ENCODE data around the gene ARHGAP26. TPM values are rescaled to one million over a fixed set of nuclear protein-coding genes. Genes with fewer than 3 reads are reported as not detected.

Gene ARHGAP26
- total RNA-seq, 4 donors from 2014 or later: 22.3 to 40.7 (median 28.2) TPM

DNA sequence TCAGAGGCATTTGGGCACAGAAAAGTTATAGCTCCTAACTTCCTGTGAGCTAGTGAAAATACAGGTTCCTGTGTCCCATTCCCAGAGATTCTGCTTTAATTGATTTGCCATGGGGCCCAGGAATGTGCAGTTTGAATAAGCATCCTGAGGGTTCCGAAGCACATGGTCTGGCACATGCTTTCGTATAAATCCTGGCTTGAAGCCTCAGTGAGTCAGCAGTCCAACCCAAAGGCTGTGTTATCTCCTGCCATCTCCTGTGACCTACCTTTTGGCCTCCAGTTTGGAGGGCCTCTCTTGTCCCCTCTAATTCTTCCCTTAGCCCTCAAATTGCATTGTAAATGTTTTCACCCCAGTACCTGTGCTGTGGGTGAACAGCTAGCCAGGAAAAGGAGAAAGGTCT is 449.5 kb downstream of the ARHGAP26 start:
- Histone ChIP-seq H3K4me1 (peaks cover 16 to 28% (median 25%) of the 10 kb centered on the region in 4 donors), H3K9me3 (no peaks in the 10 kb centered on the region), H3K27ac (replicated peaks in 1 of 4) (no peak overlapping the region), H3K27me3 (no peaks in the 10 kb centered on the region), H3K36me3 (peaks cover 0 to 55% (median 24%) of the 10 kb centered on the region in 4 donors), H3K4me3 (no peak overlapping the region)
- intact Hi-C loops (cut with DNase I): no loop called here
- TF ChIP-seq EP300 (IDR thresholded peaks at IDR 0.05) (no peak), POLR2AphosphoS5 (IDR thresholded peaks at IDR 0.05) (no peak), POLR2A (IDR thresholded peaks at IDR 0.05; ENCODE audit: low read depth) (no peak)
- TF ChIP-seq, protein P1, sequence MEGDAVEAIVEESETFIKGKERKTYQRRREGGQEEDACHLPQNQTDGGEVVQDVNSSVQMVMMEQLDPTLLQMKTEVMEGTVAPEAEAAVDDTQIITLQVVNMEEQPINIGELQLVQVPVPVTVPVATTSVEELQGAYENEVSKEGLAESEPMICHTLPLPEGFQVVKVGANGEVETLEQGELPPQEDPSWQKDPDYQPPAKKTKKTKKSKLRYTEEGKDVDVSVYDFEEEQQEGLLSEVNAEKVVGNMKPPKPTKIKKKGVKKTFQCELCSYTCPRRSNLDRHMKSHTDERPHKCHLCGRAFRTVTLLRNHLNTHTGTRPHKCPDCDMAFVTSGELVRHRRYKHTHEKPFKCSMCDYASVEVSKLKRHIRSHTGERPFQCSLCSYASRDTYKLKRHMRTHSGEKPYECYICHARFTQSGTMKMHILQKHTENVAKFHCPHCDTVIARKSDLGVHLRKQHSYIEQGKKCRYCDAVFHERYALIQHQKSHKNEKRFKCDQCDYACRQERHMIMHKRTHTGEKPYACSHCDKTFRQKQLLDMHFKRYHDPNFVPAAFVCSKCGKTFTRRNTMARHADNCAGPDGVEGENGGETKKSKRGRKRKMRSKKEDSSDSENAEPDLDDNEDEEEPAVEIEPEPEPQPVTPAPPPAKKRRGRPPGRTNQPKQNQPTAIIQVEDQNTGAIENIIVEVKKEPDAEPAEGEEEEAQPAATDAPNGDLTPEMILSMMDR (IDR thresholded peaks at IDR 0.05): no peak
- WGBS: 75% methylated on average over 2 of the region's 2 CpGs
- no peak for DNase-seq (ENCODE audit: extremely low spot score)

DNA sequence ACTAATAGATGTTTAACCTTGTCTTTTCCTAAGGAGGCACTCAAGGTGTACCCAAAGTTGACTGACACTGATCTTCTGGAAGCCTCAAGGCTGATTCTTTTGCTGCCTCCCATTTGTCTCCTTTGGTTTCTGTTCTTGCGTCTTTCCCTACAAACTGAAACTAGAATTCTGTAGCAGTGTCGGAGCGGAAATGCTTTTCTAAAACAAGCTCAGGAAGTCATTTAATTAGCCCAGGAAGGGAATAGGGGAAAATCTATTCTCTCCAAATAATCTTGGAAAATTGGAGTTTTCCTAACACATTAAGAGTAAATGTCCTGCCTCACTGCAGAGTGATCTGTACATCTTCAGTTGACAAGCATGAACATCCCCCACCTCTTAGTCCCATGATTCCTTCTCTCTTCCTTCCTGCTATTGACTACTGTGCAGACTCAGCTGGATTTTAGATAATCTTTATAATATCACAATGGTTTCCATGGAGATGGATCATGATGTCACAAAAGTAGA is 450.6 kb downstream of the ARHGAP26 start:
- H3K27ac ChIP-seq (replicated peaks in 1 of 4): peak overlapping the region; percentile 5 to 41 (median 24)
- H3K4me1 ChIP-seq: peaks cover 16 to 28% (median 25%) of the 10 kb centered on the region in 4 donors
- H3K36me3 ChIP-seq: peaks cover 0 to 52% (median 18%) of the 10 kb centered on the region in 4 donors
- no peaks in the 10 kb centered on the region for H3K9me3 ChIP-seq
- TF ChIP-seq POLR2A (IDR thresholded peaks at IDR 0.05; ENCODE audit: low read depth) (no peak), POLR2AphosphoS5 (IDR thresholded peaks at IDR 0.05) (no peak), EP300 (IDR thresholded peaks at IDR 0.05) (no peak)
- TF ChIP-seq, protein P1 (IDR thresholded peaks at IDR 0.05): no peak
- no peaks in the 10 kb centered on the region for H3K27me3 ChIP-seq
- no peak overlapping the region for H3K4me3 ChIP-seq
- WGBS: 77% methylated on average over 3 of the region's 3 CpGs
- intact Hi-C loops (cut with DNase I): no loop called here
- DNase-seq (ENCODE audit: extremely low spot score): no peak

DNA sequence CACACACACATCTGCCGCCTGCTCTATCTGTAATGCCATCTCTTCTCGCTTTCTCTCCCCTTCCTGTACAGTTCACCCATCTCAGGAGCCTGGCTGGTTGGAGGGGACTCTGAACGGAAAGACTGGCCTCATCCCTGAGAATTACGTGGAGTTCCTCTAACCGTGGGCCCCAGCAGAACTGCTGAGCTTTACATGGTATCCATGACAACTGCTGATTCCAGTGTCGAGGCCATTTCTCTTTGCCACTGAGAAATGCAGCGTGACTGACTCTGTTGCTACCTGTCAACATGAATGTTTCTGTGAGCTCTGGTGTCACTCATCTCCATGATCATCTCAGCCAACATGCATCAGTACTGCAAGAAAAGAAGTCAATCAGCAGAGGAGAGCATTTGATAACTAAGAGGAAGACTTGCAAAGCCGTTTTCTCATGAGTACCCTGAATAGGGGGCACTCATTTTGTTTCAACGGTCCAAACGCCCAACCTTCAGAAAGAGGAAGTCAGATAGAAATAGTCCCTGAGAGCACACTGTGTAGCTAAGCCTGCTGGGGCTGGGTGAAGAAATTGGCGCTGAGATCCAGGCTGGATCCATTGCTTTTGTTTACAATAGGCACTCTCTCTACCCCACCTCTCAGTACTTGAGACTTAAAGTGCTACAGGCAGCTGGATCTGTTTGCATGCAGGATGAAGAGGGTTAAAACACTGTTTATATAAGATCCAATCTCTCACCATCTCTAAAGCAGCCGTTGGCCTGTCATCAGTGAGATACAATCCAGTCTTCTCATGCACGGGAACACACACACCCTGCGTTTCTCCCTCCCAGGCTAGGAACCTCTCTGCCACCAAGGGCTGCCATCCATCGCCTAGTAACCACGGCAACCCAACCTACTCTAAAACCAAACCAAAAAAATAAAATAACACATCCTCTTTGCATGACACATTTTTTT is 452.4 kb downstream of the ARHGAP26 start:
- TF ChIP-seq, protein P1 (IDR thresholded peaks at IDR 0.05): no peak
- no peak for TF ChIP-seq EP300 (IDR thresholded peaks at IDR 0.05)
- no peak for TF ChIP-seq POLR2AphosphoS5 (IDR thresholded peaks at IDR 0.05)
- no peak for TF ChIP-seq POLR2A (IDR thresholded peaks at IDR 0.05; ENCODE audit: low read depth)

DNA sequence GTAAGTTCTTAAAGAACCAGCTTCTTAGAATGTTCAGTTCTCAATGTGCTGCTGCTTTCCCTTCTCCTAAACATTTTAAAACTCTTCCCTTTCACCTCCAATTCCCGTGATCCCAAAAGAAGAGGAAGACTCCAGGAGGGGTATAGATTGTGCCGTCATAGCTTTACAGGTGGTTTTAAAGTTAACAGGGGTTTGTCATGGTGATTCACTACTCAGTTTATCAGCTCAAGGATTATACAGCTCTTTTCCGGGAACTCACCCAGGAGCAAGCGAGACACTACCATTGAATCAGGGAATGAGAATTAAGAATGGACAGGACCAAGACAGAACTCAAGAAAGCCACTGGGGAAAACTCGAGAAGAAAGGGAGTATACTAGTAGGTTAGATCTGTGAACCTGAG is 454.5 kb downstream of the ARHGAP26 start:
- H3K4me3 ChIP-seq: no peak overlapping the region
- no peak for DNase-seq (ENCODE audit: extremely low spot score)
- no peak for TF ChIP-seq POLR2AphosphoS5 (IDR thresholded peaks at IDR 0.05)
- TF ChIP-seq, protein P1 (IDR thresholded peaks at IDR 0.05): no peak
- TF ChIP-seq EP300 (IDR thresholded peaks at IDR 0.05): no peak
- no peak for TF ChIP-seq POLR2A (IDR thresholded peaks at IDR 0.05; ENCODE audit: low read depth)
- no peaks in the 10 kb centered on the region for H3K9me3 ChIP-seq
- WGBS: 97% methylated on average over 5 of the region's 5 CpGs
- H3K27me3 ChIP-seq: no peaks in the 10 kb centered on the region
- H3K4me1 ChIP-seq: peaks cover 15 to 43% (median 41%) of the 10 kb centered on the region in 4 donors
- peaks cover 0 to 32% (median 8%) of the 10 kb centered on the region in 4 donors for H3K36me3 ChIP-seq
- intact Hi-C loops (cut with DNase I): no loop called here
- H3K27ac ChIP-seq (replicated peaks in 1 of 4): no peak overlapping the region

More for the DNA sequence above, 452.4 kb downstream of the ARHGAP26 start:
- H3K27me3 ChIP-seq: no peaks in the 10 kb centered on the region
- WGBS: 50% methylated on average over 16 of the region's 16 CpGs
- no peak for DNase-seq (ENCODE audit: extremely low spot score)
- H3K9me3 ChIP-seq: no peaks in the 10 kb centered on the region
- peak overlapping the region in 1 of 4 donors; percentile 13 for H3K27ac ChIP-seq (replicated peaks in 1 of 4)
- peaks cover 0 to 38% (median 9%) of the 10 kb centered on the region in 4 donors for H3K36me3 ChIP-seq
- no peak overlapping the region for H3K4me3 ChIP-seq
- H3K4me1 ChIP-seq: peaks cover 16 to 38% (median 35%) of the 10 kb centered on the region in 4 donors
- intact Hi-C loops (cut with DNase I): no loop called here
